Loucy (cell line): ENCODE measurements around the gene GREB1L.

Source experiments
- EZH2phosphoT487 ChIP-seq: fragments of 200-600 bp; IDR thresholded peaks from 2 replicates; pipeline ENCODE4 v1.6.1; 2018; ENCODE audit warnings: antibody characterized with exemption, mild to moderate bottlenecking, moderate library complexity, borderline replicate concordance
- TF ChIP-seq, protein P1 (sequence below): fragments of 200-600 bp; sonication (generic); conservative IDR thresholded peaks from 2 replicates; pipeline ENCODE4 v1.5.1; 2014; ENCODE audit warnings: mild to moderate bottlenecking, antibody characterized with exemption, low read length

GRCh38 chr18:21273568-21273967, 31.5 kb downstream of the GREB1L start:
- TF ChIP-seq, protein P1, sequence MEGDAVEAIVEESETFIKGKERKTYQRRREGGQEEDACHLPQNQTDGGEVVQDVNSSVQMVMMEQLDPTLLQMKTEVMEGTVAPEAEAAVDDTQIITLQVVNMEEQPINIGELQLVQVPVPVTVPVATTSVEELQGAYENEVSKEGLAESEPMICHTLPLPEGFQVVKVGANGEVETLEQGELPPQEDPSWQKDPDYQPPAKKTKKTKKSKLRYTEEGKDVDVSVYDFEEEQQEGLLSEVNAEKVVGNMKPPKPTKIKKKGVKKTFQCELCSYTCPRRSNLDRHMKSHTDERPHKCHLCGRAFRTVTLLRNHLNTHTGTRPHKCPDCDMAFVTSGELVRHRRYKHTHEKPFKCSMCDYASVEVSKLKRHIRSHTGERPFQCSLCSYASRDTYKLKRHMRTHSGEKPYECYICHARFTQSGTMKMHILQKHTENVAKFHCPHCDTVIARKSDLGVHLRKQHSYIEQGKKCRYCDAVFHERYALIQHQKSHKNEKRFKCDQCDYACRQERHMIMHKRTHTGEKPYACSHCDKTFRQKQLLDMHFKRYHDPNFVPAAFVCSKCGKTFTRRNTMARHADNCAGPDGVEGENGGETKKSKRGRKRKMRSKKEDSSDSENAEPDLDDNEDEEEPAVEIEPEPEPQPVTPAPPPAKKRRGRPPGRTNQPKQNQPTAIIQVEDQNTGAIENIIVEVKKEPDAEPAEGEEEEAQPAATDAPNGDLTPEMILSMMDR = no peak
- no peak for TF ChIP-seq EZH2phosphoT487
